Erythroblast (primary cell): ENCODE results near the gene SH2D4B.
"Not testable (repeated sequence)": the region's sequence is repeated elsewhere in the genome, so short reads cannot be mapped to it uniquely, and the experiment has no call there.

Source experiments
- GATA1 ChIP-seq: IDR thresholded peaks from 2 replicates; pipeline ENCODE4 v1.6.1; 2011; ENCODE audit warnings: low read depth, mild to moderate bottlenecking, control low read depth, low read length, moderate library complexity
- POLR2A ChIP-seq: IDR thresholded peaks from 2 replicates; pipeline ENCODE4 v1.6.1; 2011; ENCODE audit warnings: mild to moderate bottlenecking, low read length

GRCh38 chr10:80534059-80534458, 3.6 kb upstream of the SH2D4B start:
- TF ChIP-seq POLR2A, GATA1: not testable (repeated sequence)
